ENCODE data around the gene CPVL.

The CPVL gene

GRCh38 chr7:29154076-29154475 is 7.7 kb upstream of the CPVL start:
- no peak for FAIRE-seq

GRCh38 chr7:29150856-29151255 is 4.5 kb upstream of the CPVL start:
- no peak for FAIRE-seq

- no peak for FAIRE-seq
Measured at GRCh38 chr7:29149036-29149435, 2.7 kb upstream of the CPVL start.

GRCh38 chr7:29147821-29148220 is 1.5 kb upstream of the CPVL start:
- FAIRE-seq = no peak

GRCh38 chr7:29146888-29147609 is 712 bp upstream of the CPVL start:
- no peak for FAIRE-seq

GRCh38 chr7:29145553-29146056 is 732 bp downstream of the CPVL start:
- FAIRE-seq = no peak

GRCh38 chr7:29143751-29144150 is 2.6 kb downstream of the CPVL start:
- FAIRE-seq = no peak

GRCh38 chr7:29142021-29142727 is 4.2 kb downstream of the CPVL start:
- FAIRE-seq = no peak

GRCh38 chr7:29140873-29141468 is 5.4 kb downstream of the CPVL start:
- no peak for FAIRE-seq

- no peak for FAIRE-seq
Measured at GRCh38 chr7:29139796-29140195, 6.5 kb downstream of the CPVL start.

- FAIRE-seq = no peak
Measured at GRCh38 chr7:29139191-29139590, 7.1 kb downstream of the CPVL start.

GRCh38 chr7:29138588-29138987 is 7.7 kb downstream of the CPVL start:
- no peak for FAIRE-seq

GRCh38 chr7:29135846-29136245 is 10.5 kb downstream of the CPVL start:
- FAIRE-seq = no peak

- FAIRE-seq = no peak
Measured at GRCh38 chr7:29132980-29133379, 13.4 kb downstream of the CPVL start.

GRCh38 chr7:29131678-29132077 is 14.7 kb downstream of the CPVL start:
- no peak for FAIRE-seq

- FAIRE-seq = no peak
Measured at GRCh38 chr7:29130096-29130495, 16.2 kb downstream of the CPVL start.

GRCh38 chr7:29127527-29127926 is 18.8 kb downstream of the CPVL start:
- FAIRE-seq = no peak

GRCh38 chr7:29126804-29127203 is 19.5 kb downstream of the CPVL start:
- FAIRE-seq = no peak

GRCh38 chr7:29123626-29124190 is 22.6 kb downstream of the CPVL start:
- no peak for FAIRE-seq

- no peak for FAIRE-seq
Measured at GRCh38 chr7:29122759-29123158, 23.6 kb downstream of the CPVL start.

GRCh38 chr7:29122081-29122480 is 24.3 kb downstream of the CPVL start:
- no peak for FAIRE-seq

GRCh38 chr7:29120955-29121354 is 25.4 kb downstream of the CPVL start:
- FAIRE-seq = no peak

- FAIRE-seq = no peak
Measured at GRCh38 chr7:29119538-29119937, 26.8 kb downstream of the CPVL start.
